B cell (primary cell): ENCODE measurements around the gene RNF111.

Experiments used
- EZH2 ChIP-seq: IDR thresholded peaks from 2 replicates; pipeline ENCODE4 v1.6.1; 2012; ENCODE audit warnings: borderline replicate concordance, low read depth, mild to moderate bottlenecking, moderate library complexity, low read length; ENCODE audit not compliant: insufficient read depth, poor library complexity, severe bottlenecking
- TF ChIP-seq, protein P1 (sequence below): fragments of 200-600 bp; IDR thresholded peaks from one replicate; pipeline ENCODE4 v1.8.0; 2022; ENCODE audit warnings: antibody characterized with exemption, mild to moderate bottlenecking

DNA sequence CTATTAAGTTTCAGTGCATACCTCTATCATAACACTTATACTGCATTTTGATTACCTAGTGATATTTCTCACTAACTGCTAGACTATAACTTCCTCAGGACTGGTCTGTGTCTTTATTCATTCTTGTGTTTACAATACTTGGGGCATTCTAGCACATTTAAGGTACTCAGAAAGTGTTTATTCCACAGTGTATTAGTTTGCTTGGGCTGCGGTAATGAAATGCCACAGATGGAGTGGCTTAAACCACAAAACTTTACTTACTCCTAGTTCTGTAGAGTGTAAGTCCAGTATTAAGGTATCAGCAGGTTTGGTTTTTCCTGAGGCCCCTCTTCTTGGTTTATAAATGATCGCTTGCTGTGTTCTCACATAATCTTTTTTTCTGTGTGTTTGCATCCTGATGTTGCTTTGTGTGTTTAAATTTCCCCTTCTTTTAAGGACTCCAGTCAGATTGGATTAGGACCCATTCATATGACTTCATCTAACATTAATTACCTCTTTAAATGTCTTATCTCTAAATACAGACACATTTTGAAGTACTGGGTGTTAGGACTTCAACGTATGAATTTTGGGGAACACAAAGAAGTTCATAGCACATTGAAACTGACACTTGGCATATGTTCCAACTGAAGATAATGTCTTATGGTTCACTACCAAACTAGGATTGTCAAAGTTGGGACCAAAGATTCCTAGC is 23.9 kb downstream of the RNF111 start:
- TF ChIP-seq, protein P1, sequence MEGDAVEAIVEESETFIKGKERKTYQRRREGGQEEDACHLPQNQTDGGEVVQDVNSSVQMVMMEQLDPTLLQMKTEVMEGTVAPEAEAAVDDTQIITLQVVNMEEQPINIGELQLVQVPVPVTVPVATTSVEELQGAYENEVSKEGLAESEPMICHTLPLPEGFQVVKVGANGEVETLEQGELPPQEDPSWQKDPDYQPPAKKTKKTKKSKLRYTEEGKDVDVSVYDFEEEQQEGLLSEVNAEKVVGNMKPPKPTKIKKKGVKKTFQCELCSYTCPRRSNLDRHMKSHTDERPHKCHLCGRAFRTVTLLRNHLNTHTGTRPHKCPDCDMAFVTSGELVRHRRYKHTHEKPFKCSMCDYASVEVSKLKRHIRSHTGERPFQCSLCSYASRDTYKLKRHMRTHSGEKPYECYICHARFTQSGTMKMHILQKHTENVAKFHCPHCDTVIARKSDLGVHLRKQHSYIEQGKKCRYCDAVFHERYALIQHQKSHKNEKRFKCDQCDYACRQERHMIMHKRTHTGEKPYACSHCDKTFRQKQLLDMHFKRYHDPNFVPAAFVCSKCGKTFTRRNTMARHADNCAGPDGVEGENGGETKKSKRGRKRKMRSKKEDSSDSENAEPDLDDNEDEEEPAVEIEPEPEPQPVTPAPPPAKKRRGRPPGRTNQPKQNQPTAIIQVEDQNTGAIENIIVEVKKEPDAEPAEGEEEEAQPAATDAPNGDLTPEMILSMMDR: no peak
- TF ChIP-seq EZH2: no peak
